SK-N-SH treated with all-trans-retinoic acid at 6 μM for 48 hours (cell line): Measurements from ENCODE around the gene NGEF.

Source experiments
- ATAC-seq: fragments of 200-7000 bp; cut with Tn5 transposase; 3 replicates; pipeline ENCODE4 v1.9.1; 2020; ENCODE audit warnings: mild to moderate bottlenecking, moderate library complexity
- ARNTL ChIP-seq: fragments of 450-650 bp; formaldehyde crosslinking; IDR thresholded peaks from 2 replicates; pipeline ENCODE4 v1.5.0; 2020; ENCODE audit warnings: low read depth, mild to moderate bottlenecking, moderate library complexity, borderline replicate concordance
- BACH2 ChIP-seq: fragments of 250-450 bp; sonication (Bioruptor Pico); IDR thresholded peaks from 2 replicates; pipeline ENCODE4 v1.9.0; 2021; ENCODE audit warnings: mild to moderate bottlenecking, borderline replicate concordance
- CREB5 ChIP-seq: fragments of 250-450 bp; sonication (Bioruptor Pico); IDR thresholded peaks from 2 replicates; pipeline ENCODE4 v1.5.1; 2020; ENCODE audit warnings: low read depth, mild to moderate bottlenecking, moderate library complexity
- CSDC2 ChIP-seq: fragments of 250-450 bp; sonication (Bioruptor Pico); IDR thresholded peaks from 2 replicates; pipeline ENCODE4 v1.5.0; 2020; ENCODE audit warnings: mild to moderate bottlenecking, moderate library complexity
- CSRNP3 ChIP-seq: fragments of 250-450 bp; sonication (Bioruptor Pico); IDR thresholded peaks from 2 replicates; pipeline ENCODE4 v1.5.1; 2021; ENCODE audit warnings: mild to moderate bottlenecking, moderate library complexity
- GLIS3 ChIP-seq: fragments of 250-450 bp; sonication (Bioruptor Pico); IDR thresholded peaks from 2 replicates; pipeline ENCODE4 v1.5.0; 2020; ENCODE audit warnings: mild to moderate bottlenecking, moderate library complexity
- ISL1 ChIP-seq: fragments of 250-450 bp; sonication (Bioruptor Pico); IDR thresholded peaks from 2 replicates; pipeline ENCODE4 v2.1.2; 2022; ENCODE audit warnings: mild to moderate bottlenecking, moderate library complexity
- OSR1 ChIP-seq: fragments of 250-450 bp; sonication (Bioruptor Pico); IDR thresholded peaks from 2 replicates; pipeline ENCODE4 v1.8.0; 2022; ENCODE audit warnings: moderate library complexity, mild to moderate bottlenecking, inconsistent platforms
- POU6F1 ChIP-seq: fragments of 250-450 bp; sonication (Bioruptor Pico); IDR thresholded peaks from 2 replicates; pipeline ENCODE4 v1.8.0; 2021; ENCODE audit warnings: low read depth, mild to moderate bottlenecking, moderate library complexity, borderline replicate concordance
- PPARA ChIP-seq: fragments of 250-450 bp; sonication (Bioruptor Pico); IDR thresholded peaks from 2 replicates; pipeline ENCODE4 v1.5.0; 2020; ENCODE audit warnings: mild to moderate bottlenecking, borderline replicate concordance
- RARB ChIP-seq: fragments of 250-450 bp; sonication (Bioruptor Pico); IDR thresholded peaks from 2 replicates; pipeline ENCODE4 v1.8.0; 2021; ENCODE audit warnings: mild to moderate bottlenecking, moderate library complexity
- SNAI2 ChIP-seq: fragments of 250-450 bp; sonication (Bioruptor Pico); IDR thresholded peaks from 2 replicates; pipeline ENCODE4 v1.5.0; 2020; ENCODE audit warnings: mild to moderate bottlenecking, moderate library complexity
- TCF4 ChIP-seq: fragments of 250-450 bp; sonication (Bioruptor Pico); IDR thresholded peaks from 2 replicates; pipeline ENCODE4 v1.8.0; 2021; ENCODE audit warnings: mild to moderate bottlenecking, moderate library complexity, borderline replicate concordance
- TOX ChIP-seq: fragments of 250-450 bp; sonication (Bioruptor Pico); IDR thresholded peaks from 2 replicates; pipeline ENCODE4 v1.8.0; 2021; ENCODE audit warnings: mild to moderate bottlenecking, moderate library complexity, borderline replicate concordance
- TSHZ2 ChIP-seq: fragments of 250-450 bp; sonication (Bioruptor Pico); IDR thresholded peaks from 2 replicates; pipeline ENCODE4 v1.5.0; 2020; ENCODE audit warnings: mild to moderate bottlenecking, moderate library complexity
- ZC3H10 ChIP-seq: fragments of 250-450 bp; sonication (Bioruptor Pico); IDR thresholded peaks from 2 replicates; pipeline ENCODE4 v1.5.1; 2021; ENCODE audit warnings: mild to moderate bottlenecking, moderate library complexity
- ZFP3 ChIP-seq: fragments of 250-450 bp; sonication (Bioruptor Pico); IDR thresholded peaks from 2 replicates; pipeline ENCODE4 v1.5.0; 2020; ENCODE audit warnings: mild to moderate bottlenecking, moderate library complexity
- ZNF565 ChIP-seq: fragments of 450-650 bp; formaldehyde crosslinking; conservative IDR thresholded peaks from 2 replicates; pipeline ENCODE4 v1.5.0; 2020; ENCODE audit warnings: low read depth, mild to moderate bottlenecking, moderate library complexity
- ZNF70 ChIP-seq: fragments of 450-650 bp; formaldehyde crosslinking; IDR thresholded peaks from 2 replicates; pipeline ENCODE4 v1.5.0; 2020; ENCODE audit warnings: mild to moderate bottlenecking, moderate library complexity
- ZNF8 ChIP-seq: fragments of 450-650 bp; formaldehyde crosslinking; IDR thresholded peaks from 2 replicates; pipeline ENCODE4 v1.5.0; 2020; ENCODE audit warnings: mild to moderate bottlenecking, moderate library complexity

Gene NGEF

GRCh38 chr2:233041722-233042323 is 28.8 kb upstream of the NGEF start:
- no peak for TF ChIP-seq SNAI2 (CRISPR knock-in tag)
- no peak for ATAC-seq

GRCh38 chr2:233040571-233040970 is 27.5 kb upstream of the NGEF start:
- TF ChIP-seq PPARA (CRISPR knock-in tag) = no peak
- TF ChIP-seq ZNF70 = no peak
- no peak for TF ChIP-seq ZNF565
- TF ChIP-seq ZC3H10 (CRISPR knock-in tag) = no peak
- TF ChIP-seq CSDC2 = no peak
- TF ChIP-seq ISL1 = no peak
- TF ChIP-seq RARB (CRISPR knock-in tag) = no peak
- no peak for TF ChIP-seq OSR1 (CRISPR knock-in tag)
- TF ChIP-seq ZFP3 (CRISPR knock-in tag) = no peak
- no peak for TF ChIP-seq TSHZ2 (CRISPR knock-in tag)
- TF ChIP-seq GLIS3 = no peak
- no peak for TF ChIP-seq BACH2 (CRISPR knock-in tag)
- no peak for TF ChIP-seq CREB5 (CRISPR knock-in tag)
- no peak for TF ChIP-seq ZNF8 (CRISPR knock-in tag)
- TF ChIP-seq TOX (CRISPR knock-in tag) = no peak
- no peak for TF ChIP-seq ARNTL (CRISPR knock-in tag)
- TF ChIP-seq TCF4 (CRISPR knock-in tag) = no peak
- no peak for TF ChIP-seq POU6F1 (CRISPR knock-in tag)
- TF ChIP-seq CSRNP3 (CRISPR knock-in tag) = no peak
- no peak for ATAC-seq

GRCh38 chr2:233039846-233040530 is 26.9 kb upstream of the NGEF start:
- ATAC-seq = no peak
- no peak for TF ChIP-seq ARNTL (CRISPR knock-in tag)
- no peak for TF ChIP-seq CSDC2
- no peak for TF ChIP-seq ZNF8 (CRISPR knock-in tag)
- no peak for TF ChIP-seq OSR1 (CRISPR knock-in tag)
- no peak for TF ChIP-seq ISL1
- no peak for TF ChIP-seq ZFP3 (CRISPR knock-in tag)

- no peak for ATAC-seq
These were observed 26.3 kb upstream of the NGEF start for GRCh38 chr2:233039212-233039845.

More at GRCh38 chr2:233039212-233039845, 26.3 kb upstream of the NGEF start:
- TF ChIP-seq RARB (CRISPR knock-in tag) = no peak
